Measurements from ENCODE around the gene E2F8.

- no peak for TF ChIP-seq POLR2A (IDR thresholded peaks at IDR 0.05; ENCODE audit: low read depth, low read length)
- no peak for TF ChIP-seq SPI1 (IDR thresholded peaks at IDR 0.05; ENCODE audit: low read depth, low read length)
- TF ChIP-seq POLR2AphosphoS5 (IDR thresholded peaks at IDR 0.05; ENCODE audit: low read depth, low read length) = no peak
- no peak for TF ChIP-seq TAF1 (IDR thresholded peaks at IDR 0.05; ENCODE audit: low read depth, low read length)
- no peak for TF ChIP-seq POU2F2 (IDR thresholded peaks at IDR 0.05; ENCODE audit: low read depth, low read length)
These were observed 59.0 kb downstream of the E2F8 start for GRCh38 chr11:19181531-19182261.

Measured in GM12891 (cell line).